GM18511 (cell line): ENCODE results near the gene KCTD11.

ENCODE experiments used
- ATAC-seq: cut with Tn5 transposase; IDR thresholded peaks from one replicate; pipeline ENCODE4 v1.9.1; 2021; ENCODE audit warnings: mild to moderate bottlenecking, moderate library complexity; ENCODE audit not compliant: unreplicated experiment

Gene KCTD11

DNA sequence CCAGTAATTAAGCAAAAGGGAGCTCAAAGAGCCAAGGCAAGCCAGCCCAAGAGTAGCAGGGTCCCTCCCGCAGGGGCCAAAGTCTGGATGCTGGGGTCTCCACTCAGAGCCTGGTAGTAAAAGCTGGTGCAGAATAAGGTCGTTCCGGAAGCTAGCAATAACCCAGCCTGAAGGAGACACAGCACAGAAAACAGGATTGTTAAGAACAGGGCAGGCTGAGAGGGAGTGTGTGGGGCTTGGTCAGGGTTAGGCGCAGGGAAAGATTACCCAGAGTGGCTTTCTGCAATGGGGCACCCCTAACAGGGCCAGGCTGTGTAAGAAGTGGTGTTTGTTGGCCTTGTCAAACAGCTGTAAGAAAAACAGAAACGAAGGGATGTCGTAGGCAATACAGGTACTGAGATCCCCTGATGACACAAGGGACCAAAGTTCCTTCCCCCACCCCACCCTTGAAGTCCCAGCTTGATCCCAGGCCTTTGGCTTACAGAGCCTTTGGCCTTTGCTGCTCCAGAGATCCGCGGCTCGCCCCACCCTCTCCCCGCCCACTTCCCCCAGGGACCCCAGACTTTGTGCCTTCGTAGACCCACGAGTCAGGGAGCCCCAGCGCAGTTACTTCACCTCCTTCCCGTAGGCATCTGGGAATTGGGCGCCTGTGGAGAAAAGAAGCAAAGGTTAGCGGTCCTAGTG, 51.2 kb downstream of the KCTD11 start:
- no peak for ATAC-seq

DNA sequence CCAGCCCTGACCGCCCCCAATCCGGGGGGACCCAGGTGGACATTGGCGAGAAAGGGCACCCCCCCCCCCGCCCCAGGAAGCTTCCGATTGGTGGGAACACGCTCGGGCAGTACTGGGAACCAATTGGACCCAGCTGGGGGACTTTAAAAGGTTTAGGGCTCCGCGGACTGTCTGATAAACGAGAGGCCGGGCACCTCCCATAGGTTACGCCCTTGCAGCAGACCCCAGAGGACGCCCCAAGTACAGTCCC, 51.7 kb downstream of the KCTD11 start:
- ATAC-seq = peak; percentile 28

DNA sequence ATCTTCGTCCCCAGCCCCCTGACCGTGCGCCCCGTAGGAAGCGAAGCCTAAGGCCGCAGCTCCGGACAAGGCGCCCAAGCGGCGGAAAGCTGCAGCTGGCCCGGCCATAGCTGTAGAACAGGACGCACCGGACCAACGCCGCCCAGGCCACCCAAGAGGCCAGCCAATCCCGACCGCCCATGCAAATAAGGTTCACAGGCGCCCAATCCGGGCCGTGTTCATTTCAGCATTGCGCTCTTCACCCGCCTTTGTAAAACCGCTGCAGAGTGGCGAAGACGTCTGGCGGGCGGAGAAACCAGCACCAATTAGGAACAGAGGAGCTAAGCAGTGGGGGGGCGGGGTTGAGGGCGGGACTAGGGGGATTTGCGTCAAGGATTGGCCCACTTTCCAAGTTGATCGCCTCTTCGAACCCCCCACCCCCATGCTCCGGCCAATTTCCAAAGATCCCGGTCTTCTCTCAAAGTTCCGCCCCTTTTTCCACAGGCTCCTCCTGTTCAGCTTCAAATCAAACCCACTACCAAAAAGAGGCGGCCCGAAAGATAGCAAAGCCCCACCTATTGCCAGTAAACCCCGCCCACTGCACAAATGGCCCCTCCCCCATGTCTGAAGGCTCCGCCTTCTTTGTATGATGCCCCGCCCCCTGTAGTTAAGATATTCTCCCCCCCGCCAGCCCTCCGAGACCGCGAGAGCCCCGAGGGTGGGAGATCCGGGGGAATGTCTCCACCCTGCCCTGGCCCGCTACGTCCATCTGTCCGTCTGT, 52.2 kb downstream of the KCTD11 start, which contains the start of gene TMEM256:
TSS of gene TMEM256 (minus strand) at position 121 of the 760 bp plus-strand sequence. CDS start at position 108, 13 bp downstream.
- ATAC-seq = peak; percentile 88
